Left renal cortex interstitium (tissue), 4 donors: ENCODE measurements around the gene GIMAP8. TPM values are rescaled to one million over a fixed set of nuclear protein-coding genes. Genes with fewer than 3 reads are reported as not detected.

Source experiments
- DNase-seq, 4 donors: peaks; one replicate each; pipeline ENCODE4 v3.0.0-alpha.2; 2013; ENCODE audit warnings: low read depth in 4 of 4, low spot score in 2 of 4, missing footprints in 1 of 4
- polyA plus RNA-seq, 4 donors: library from polyadenylated mRNA; unstranded; fragments of 120-200 nt; gene quantifications; one replicate each; pipeline ENCODE4 v1.2.1, GENCODE V29; 2013; ENCODE audit not compliant: insufficient read length in 4 of 4

The GIMAP8 gene
- polyA plus RNA-seq = 1 to 10 TPM; 8.2 to 8.6 (median 8.4) TPM

DNA sequence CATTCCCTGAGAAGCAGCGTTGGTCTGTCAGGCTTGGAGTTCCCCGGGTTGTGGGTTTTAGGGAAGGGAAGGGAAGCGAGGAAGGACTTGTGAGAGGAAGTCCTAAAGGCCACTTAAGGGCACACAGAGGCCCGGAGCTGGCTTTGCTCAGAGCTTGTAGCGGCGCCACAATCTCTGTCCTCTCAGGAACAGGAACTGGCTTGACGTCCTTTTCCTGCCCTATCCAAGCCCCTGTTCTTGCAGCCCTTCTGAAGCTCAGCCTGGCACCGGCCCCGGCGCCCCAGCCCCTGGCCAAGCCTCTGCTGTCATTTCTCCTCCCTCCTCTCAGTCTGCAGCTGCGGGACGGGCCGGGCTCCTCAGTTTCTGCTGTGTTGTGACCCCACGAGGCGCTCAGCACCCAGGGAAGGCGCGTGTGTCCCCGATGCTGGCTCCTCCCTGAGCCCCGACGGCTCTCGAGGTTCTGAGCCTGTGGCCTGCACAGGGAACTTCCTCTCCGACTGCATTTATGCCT, at the start of gene GIMAP8:
Gene GIMAP8 (plus strand): TSS at position 140 of the 511 bp plus-strand sequence. CDS start 16,069 bp downstream, outside the sequence.
- no peak for DNase-seq

GRCh38 chr7:150400788-150401423, 49.5 kb upstream of the GIMAP8 start:
- no peak for DNase-seq

- no peak for DNase-seq
These were observed 49.0 kb upstream of the GIMAP8 start for GRCh38 chr7:150401424-150401790.

GRCh38 chr7:150401861-150402631, 48.4 kb upstream of the GIMAP8 start:
- no peak for DNase-seq

- no peak for DNase-seq
These were observed 47.6 kb upstream of the GIMAP8 start for GRCh38 chr7:150402671-150403321.

- no peak for DNase-seq
These were observed 46.9 kb upstream of the GIMAP8 start for GRCh38 chr7:150403376-150404171.

DNA sequence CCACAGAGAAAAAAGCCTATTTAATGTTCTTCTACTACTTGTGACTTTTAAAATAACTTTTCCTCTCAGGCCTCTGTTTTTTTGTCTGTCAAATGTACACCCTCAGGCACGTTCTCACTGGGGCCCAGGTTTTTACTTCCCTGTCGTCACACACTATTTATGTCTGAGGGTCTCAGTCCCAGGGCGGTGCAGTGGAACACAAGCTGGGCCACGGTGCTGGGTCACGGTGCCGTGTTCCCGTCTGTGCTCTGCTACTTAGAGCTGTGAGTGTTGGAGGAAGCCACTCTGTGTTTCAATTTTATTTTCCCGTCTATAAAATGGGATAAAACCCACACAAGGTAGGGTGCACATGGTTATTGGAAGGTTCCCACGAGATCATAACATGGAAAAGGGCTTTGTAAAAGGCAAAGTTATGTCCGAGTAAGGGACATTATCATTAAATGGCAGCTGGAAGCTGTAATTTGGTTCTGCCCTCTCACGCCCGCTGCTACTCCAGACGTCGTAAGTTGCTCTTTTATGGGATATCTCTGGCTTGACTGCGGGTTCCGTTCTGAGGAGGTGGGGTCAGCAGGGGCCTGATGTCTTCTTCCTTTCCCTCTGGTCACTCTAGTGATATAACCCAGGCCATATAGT, 46.1 kb upstream of the GIMAP8 start:
- DNase-seq = no peak

DNA sequence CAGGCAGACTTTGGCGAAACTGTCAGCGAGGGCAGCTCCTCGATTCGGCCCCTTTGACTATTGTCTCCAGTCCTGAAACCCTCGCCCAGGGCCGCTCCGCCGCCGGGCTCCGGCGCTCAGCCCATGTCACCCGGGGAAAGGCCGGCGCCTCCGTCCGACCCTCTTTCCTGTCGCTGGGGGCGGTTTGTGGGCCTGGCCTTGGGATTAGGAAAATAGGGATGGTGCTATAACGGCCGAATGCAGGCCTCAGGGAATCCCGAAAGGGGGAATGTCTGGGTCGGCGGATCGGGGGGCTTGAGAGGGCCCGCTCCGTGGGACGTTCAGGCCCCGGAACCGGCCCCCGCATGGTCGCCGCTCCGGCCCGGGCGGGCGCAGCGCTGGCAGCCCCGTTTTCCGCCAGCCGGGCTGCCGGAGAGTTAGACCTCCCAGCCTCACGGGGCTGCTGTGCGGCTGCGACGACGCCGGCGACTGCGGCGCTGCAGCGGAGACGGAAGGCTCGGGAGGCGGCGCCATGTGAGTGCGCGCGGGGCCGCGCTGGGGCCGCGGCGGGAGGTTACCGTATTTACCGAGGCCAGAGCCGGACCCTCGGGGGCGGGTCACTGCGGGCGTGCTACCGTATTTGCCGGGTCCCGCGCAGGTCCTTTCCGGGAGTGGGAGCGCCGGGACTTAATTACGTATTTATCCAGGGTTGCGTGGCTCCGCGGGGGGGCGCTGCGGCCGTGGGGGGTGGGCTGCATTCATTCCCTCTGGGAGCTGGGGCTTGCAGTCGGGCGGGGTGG, 45.4 kb upstream of the GIMAP8 start:
- DNase-seq = peak in 2 of 4 donors; percentile 70 to 80

GRCh38 chr7:150405584-150406311, 44.7 kb upstream of the GIMAP8 start:
- DNase-seq = no peak

GRCh38 chr7:150406312-150406566, 44.2 kb upstream of the GIMAP8 start:
- DNase-seq = no peak

GRCh38 chr7:150406567-150407421, 43.6 kb upstream of the GIMAP8 start:
- no peak for DNase-seq

DNA sequence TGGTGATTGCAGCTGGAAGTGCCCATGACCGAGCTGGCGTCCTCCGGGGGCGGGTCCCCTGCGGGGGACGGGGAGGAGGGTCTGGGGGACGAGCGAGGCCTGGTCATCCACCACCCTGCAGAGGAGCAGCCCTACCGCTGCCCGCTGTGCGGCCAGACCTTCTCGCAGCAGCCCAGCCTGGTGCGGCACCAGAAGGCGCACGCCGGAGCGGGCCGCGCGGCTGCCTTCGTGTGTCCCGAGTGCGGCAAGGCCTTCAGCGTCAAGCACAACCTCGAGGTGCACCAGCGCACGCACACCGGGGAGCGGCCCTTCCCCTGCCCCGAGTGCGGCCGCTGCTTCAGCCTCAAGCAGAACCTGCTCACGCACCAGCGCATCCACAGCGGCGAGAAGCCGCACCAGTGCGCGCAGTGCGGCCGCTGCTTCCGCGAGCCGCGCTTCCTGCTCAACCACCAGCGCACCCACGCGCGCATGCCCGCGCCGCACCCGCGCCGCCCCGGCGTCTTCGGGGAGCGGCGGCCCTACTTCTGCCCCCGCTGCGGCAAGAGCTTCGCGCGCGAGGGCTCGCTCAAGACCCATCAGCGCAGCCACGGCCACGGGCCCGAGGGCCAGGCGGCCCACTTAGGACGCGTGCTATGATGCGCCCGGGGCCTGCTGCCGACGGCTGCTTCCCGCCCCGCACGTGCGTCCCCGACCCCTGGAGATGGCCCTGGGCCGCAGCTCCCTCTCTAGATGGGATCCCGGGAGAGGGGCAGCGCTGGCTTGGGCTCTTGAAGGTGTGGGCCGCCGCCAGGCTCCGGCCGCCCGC, 42.6 kb upstream of the GIMAP8 start:
- DNase-seq = no peak

DNA sequence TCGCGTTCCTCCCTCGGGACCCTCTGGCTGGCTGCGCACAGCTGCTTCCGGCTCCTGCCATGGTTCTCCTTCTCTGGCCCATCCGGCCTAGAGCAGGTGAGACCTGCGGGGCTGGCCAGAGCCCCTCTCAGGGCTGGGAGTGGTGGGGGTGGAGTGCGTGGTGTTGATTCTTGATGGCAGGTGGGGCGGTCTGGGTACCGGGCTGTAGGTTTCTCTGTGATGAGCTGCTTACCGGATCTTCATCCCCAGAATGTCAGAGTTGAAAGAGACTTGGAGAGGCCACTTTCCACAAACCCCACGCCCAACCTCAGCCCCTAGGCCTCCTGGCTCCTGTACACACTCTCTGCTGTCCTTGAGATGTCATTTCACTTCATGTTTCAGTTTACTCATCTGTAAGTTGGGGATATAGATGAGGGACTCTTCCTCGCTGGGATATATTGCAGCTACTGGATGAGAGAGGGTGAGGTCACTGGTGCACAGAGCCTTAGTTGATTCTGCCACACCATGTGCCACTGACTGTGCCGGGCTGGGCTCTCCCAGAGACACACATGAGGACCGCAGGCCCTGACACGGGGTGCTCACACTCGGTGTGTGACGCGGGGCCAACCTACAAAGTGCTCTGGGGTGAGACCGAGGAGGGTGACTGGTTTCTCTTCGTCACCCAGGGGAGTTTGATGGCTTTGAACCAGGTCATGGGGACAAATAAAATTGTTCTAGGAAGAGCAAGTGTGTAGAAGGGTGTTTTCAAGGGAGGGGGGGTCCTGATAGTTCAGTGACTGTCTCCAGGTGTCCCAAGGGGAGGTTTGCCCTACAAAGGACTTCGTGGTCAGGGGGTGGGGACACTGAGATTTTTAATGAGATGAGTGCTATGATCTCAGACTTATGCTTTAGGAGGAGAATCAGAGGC, 41.8 kb upstream of the GIMAP8 start:
- DNase-seq = no peak

DNA sequence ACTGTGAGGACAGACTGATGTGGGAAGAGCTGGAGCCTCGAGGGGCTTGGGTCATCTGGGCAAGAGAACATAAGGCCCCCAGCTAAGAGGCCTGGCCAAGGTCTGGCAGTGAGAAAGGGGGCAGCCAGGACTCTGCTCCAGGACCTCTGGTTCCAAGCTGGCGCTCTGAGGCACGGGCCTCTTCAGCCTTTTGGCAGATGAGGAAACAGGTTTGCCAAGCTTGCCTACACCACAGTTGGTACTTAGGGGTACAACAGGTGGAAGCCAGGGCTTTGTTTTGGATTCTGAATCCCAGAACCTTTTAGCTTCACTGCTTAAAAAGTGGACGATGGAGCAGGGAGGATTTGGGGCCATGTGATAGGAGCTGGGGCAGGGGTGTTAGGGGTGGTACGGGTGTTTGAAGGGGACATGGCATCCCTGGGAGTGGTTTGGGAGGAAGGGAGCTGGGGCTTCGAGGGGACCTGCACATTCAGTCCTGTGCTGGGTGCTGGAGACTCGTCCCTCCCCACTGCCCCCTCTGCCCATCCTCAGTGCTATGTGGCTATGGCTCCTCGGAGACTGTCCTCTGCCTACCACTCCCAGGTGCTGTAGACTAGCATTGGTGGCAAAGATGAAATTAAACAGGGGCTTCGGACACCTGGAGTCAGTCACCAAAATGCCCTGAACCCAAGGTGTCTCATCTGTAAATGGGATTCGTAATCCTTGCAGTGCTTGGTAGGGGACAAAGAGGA, 41.0 kb upstream of the GIMAP8 start:
- DNase-seq = no peak

- no peak for DNase-seq
These were observed 40.3 kb upstream of the GIMAP8 start for GRCh38 chr7:150410131-150410530.
